Measurements from ENCODE around the gene SMYD3. TPM values are rescaled to one million over a fixed set of nuclear protein-coding genes. Genes with fewer than 3 reads are reported as not detected.

Gene SMYD3
- total RNA-seq, 1 donor from 2014 or later = 80.8 TPM

GRCh38 chr1:246279402-246279801 is 227.7 kb downstream of the SMYD3 start:
- Mint-ChIP-seq H3K4me1 (ENCODE audit: low read depth, unreplicated experiment) (peaks cover 10% of the 10 kb centered on the region), H3K4me3 (ENCODE audit: unreplicated experiment) (no peak overlapping the region), H3K36me3 (ENCODE audit: low read depth, unreplicated experiment) (peaks cover 2% of the 10 kb centered on the region), H3K27ac (ENCODE audit: unreplicated experiment) (no peak overlapping the region), H3K27me3 (ENCODE audit: low read depth, unreplicated experiment) (no peaks in the 10 kb centered on the region), H3K9me3 (ENCODE audit: unreplicated experiment) (no peaks in the 10 kb centered on the region)
- Histone ChIP-seq H3K27me3 (ENCODE audit: insufficient read depth, low read length) (no peaks in the 10 kb centered on the region), H3K9me3 (ENCODE audit: insufficient read depth, low read depth, low read length) (no peaks in the 10 kb centered on the region), H3K4me1 (ENCODE audit: insufficient read depth, low read length) (no peaks in the 10 kb centered on the region), H3K79me2 (ENCODE audit: insufficient read depth, low read length) (no peaks in the 10 kb centered on the region), H3K4me3 (ENCODE audit: insufficient read depth, low read depth, low read length) (no peak overlapping the region), H3K4me2 (ENCODE audit: low read length) (no peak overlapping the region), H3K36me3 (ENCODE audit: insufficient read depth, low read length) (no peaks in the 10 kb centered on the region), H3K9ac (ENCODE audit: low read length) (no peak overlapping the region), H4K20me1 (ENCODE audit: insufficient read depth, low read length) (no peaks in the 10 kb centered on the region), H3K27ac (ENCODE audit: low read depth, low read length) (no peak overlapping the region), H2AFZ (ENCODE audit: low read depth, low read length) (no peak overlapping the region)
- DNase-seq (ENCODE audit: low read depth) (no peak), FAIRE-seq (no peak)
- TF ChIP-seq EZH2 (IDR thresholded peaks at IDR 0.05; ENCODE audit: insufficient read depth, low read length) = no peak
- no peak for TF ChIP-seq CTCF (IDR thresholded peaks at IDR 0.05; ENCODE audit: insufficient read depth, low read depth, low read length)

- Mint-ChIP-seq H3K36me3 (ENCODE audit: low read depth, unreplicated experiment) (peaks cover 2% of the 10 kb centered on the region), H3K27me3 (ENCODE audit: low read depth, unreplicated experiment) (no peaks in the 10 kb centered on the region), H3K27ac (ENCODE audit: unreplicated experiment) (no peak overlapping the region), H3K4me3 (ENCODE audit: unreplicated experiment) (no peak overlapping the region), H3K9me3 (ENCODE audit: unreplicated experiment) (no peaks in the 10 kb centered on the region), H3K4me1 (ENCODE audit: low read depth, unreplicated experiment) (peaks cover 5% of the 10 kb centered on the region)
- no peak for DNase-seq (ENCODE audit: low read depth)
- Histone ChIP-seq H3K4me2 (ENCODE audit: low read length) (no peak overlapping the region), H3K4me1 (ENCODE audit: insufficient read depth, low read length) (no peaks in the 10 kb centered on the region), H3K9ac (ENCODE audit: low read length) (no peak overlapping the region), H3K27ac (ENCODE audit: low read depth, low read length) (no peak overlapping the region), H2AFZ (ENCODE audit: low read depth, low read length) (no peak overlapping the region), H3K27me3 (ENCODE audit: insufficient read depth, low read length) (no peaks in the 10 kb centered on the region), H3K4me3 (ENCODE audit: insufficient read depth, low read depth, low read length) (no peak overlapping the region), H3K36me3 (ENCODE audit: insufficient read depth, low read length) (no peaks in the 10 kb centered on the region), H3K9me3 (ENCODE audit: insufficient read depth, low read depth, low read length) (no peaks in the 10 kb centered on the region), H3K79me2 (ENCODE audit: insufficient read depth, low read length) (no peaks in the 10 kb centered on the region), H4K20me1 (ENCODE audit: insufficient read depth, low read length) (no peaks in the 10 kb centered on the region)
- FAIRE-seq = no peak
- TF ChIP-seq EZH2 (IDR thresholded peaks at IDR 0.05; ENCODE audit: insufficient read depth, low read length) = no peak
- TF ChIP-seq CTCF (IDR thresholded peaks at IDR 0.05; ENCODE audit: insufficient read depth, low read depth, low read length) = no peak
Measured at GRCh38 chr1:246278371-246278770, 228.7 kb downstream of the SMYD3 start.

- no peak for DNase-seq (ENCODE audit: low read depth)
- Mint-ChIP-seq H3K27ac (ENCODE audit: unreplicated experiment) (no peak overlapping the region), H3K9me3 (ENCODE audit: unreplicated experiment) (no peaks in the 10 kb centered on the region), H3K36me3 (ENCODE audit: low read depth, unreplicated experiment) (peaks cover 2% of the 10 kb centered on the region), H3K4me1 (ENCODE audit: low read depth, unreplicated experiment) (no peaks in the 10 kb centered on the region), H3K27me3 (ENCODE audit: low read depth, unreplicated experiment) (no peaks in the 10 kb centered on the region), H3K4me3 (ENCODE audit: unreplicated experiment) (no peak overlapping the region)
- Histone ChIP-seq H3K36me3 (ENCODE audit: insufficient read depth, low read length) (no peaks in the 10 kb centered on the region), H3K79me2 (ENCODE audit: insufficient read depth, low read length) (no peaks in the 10 kb centered on the region), H3K27me3 (ENCODE audit: insufficient read depth, low read length) (no peaks in the 10 kb centered on the region), H4K20me1 (ENCODE audit: insufficient read depth, low read length) (no peaks in the 10 kb centered on the region), H3K9ac (ENCODE audit: low read length) (no peak overlapping the region), H3K4me3 (ENCODE audit: insufficient read depth, low read depth, low read length) (no peak overlapping the region), H3K27ac (ENCODE audit: low read depth, low read length) (no peak overlapping the region), H3K9me3 (ENCODE audit: insufficient read depth, low read depth, low read length) (no peaks in the 10 kb centered on the region), H2AFZ (ENCODE audit: low read depth, low read length) (no peak overlapping the region), H3K4me1 (ENCODE audit: insufficient read depth, low read length) (no peaks in the 10 kb centered on the region), H3K4me2 (ENCODE audit: low read length) (no peak overlapping the region)
- FAIRE-seq = no peak
- TF ChIP-seq EZH2 (IDR thresholded peaks at IDR 0.05; ENCODE audit: insufficient read depth, low read length) (no peak), CTCF (IDR thresholded peaks at IDR 0.05; ENCODE audit: insufficient read depth, low read depth, low read length) (no peak)
Measured at GRCh38 chr1:246275036-246275435, 232.0 kb downstream of the SMYD3 start.

Data from astrocyte (in vitro differentiated cells and primary cell).